ENCODE results near the gene LRRC28. TPM values are rescaled to one million over a fixed set of nuclear protein-coding genes. Genes with fewer than 3 reads are reported as not detected.

LRRC28 gene
- polyA plus RNA-seq, 1 donor: 19.6 TPM

DNA sequence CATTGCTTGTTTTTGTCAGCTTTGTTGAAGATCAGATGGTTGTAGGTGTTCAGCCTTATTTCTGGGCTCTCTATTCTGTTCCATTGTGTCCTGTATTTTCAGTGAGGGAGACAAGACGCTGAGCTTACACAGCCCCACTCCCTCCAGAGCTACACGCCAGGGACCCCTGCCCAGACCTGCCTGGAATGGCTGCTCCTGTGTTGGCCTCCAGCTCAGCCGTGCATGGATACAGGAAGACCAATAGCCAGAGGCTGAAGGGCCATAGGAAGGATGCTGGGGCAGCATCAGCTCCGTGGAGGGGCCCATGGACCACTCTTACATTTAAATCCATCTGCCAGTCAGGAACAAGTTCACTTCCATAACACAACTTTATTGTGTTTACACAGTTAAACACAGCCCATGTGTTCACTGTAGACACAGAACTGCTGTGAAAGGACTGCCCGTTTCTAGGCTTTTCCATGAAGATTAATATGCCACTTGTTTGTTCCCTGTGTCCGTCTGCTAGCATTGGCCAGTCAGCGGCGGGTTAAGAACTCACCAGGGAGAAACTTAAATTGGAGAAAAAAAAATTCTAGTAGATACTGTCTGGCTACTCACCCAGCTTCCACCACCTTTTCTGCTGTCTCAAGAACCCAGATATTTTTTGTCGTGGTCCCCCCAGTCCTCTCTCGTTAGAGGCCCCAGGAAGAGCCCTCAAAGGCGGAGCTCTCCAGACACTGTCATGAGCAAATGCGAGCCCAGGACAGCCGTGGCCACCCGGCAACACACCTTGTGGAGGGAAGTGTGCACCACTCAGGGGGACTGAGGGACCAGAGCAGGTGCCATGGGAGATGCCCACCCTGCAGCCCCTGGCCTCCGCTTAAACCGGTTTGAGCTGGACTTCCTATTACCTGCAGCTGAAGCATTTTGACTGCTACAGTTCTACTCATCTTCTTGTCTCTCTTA, 172.2 kb downstream of the LRRC28 start:
- no peak for DNase-seq

DNA sequence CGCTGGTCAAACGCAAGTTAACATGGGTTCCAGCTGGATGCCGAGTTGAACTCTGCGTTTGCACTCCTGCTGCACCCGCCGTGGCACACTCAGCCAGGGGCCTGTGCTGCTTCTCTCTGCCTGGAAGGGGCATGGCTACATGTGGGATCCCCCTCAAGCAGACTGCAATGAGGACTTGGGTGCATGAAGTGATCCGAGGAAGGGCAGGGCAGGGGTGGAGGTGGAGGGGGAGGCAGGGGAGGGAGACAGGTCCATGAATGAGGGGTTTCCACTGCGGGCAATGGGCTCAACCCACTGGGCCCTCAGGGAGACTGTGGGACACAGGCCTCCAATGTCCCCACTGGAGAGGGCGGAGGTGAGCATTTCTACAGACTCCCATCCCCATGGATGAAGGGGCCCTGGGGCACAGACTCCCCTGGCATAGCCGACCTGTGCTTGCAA, 172.9 kb downstream of the LRRC28 start:
- no peak for DNase-seq

DNA sequence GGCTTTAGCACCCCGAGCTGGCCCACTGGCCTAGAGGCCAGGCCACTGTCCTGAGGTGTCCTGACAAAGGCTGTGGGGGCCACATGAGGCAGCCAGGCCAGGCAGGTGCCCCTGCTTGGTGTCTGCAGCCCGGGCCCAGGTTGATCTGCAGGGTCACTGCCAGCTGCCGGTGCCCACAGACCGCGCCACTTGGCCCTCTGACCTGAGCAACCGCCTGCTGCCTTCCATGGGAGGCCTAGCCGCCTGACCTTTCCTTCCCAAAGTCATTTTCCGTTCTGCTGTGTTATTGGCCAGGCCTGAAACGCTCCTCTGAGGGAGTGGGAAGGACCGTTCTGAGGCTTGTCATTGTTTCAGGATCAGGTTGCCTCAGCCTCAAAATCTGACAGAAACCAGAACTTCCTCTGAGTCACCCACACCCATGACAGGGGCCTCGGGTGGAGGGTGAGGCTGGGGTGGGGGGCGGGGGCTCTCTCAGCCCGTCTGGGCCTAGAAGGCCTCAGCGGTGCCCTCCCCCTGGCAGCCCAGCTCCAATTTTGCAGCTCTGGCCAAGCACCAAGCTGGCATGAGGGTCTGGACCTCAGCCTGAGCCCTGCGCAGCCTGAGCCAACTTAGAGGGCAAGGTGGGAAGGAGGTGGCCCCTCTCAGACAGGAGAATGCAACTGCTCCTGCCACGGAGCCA, 173.8 kb downstream of the LRRC28 start:
- no peak for DNase-seq

DNA sequence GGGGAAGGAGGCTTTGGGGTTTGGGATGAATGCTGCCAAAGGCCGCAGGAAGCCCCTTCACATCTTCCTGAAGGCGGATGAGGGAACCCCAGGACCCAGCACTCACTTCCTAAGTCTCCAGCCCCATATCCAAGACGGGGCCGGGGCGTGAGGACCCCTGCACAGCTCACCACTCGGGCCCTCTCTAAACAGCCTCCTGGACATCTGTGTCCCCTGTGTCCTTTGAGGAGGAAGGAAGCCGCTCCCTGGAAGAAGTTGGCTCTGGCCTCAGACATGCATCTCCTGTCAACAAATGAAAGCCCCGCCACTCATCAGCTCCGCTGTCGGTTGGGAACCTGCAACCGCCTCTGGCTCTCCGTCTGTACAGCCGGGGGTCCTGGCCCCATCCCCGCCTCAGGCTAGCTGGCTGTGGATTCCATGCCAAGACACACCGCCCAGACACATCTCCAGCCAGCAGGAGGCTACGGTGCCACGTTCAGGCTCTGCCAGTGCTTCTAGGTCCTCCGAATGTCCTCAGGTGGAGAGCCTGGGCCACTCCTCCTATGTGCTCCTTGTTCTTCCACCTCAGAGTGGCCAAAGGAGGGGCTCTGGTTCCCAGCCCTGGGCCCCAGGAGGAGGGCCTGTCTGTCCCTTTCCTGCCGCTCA, 174.5 kb downstream of the LRRC28 start:
- no peak for DNase-seq

DNA sequence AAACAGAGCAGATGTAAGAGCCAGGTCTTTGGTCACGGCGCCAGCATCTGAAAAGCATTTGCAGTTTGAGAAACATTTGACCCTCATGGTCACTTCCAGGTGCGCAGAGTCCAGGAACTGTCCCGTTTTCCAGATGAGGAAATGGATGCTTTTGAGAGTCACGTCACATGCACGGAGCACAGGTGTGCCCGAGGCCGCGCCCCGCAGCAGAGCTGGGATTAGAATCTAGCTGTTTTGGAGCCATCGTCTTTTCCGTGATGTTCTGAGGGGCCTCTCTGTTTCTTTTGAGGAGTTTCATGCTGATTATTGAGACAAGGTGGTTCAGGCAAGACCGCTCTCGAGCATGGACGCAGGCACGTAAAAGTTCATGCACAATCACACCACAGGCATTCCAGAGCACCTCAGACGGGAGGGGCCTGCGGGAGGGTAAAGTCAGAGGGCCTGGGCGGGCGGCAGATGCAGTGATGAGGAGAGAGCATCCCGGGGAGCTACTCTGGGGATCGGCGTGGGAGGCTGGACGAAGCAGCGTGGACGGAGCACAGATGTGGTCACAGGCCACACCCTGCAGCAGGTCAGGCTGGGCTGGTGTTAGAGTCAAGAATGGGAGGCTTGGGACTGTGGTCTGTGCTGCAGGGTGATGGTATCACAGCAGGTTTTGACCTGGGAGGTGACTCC, 175.3 kb downstream of the LRRC28 start:
- DNase-seq: no peak

DNA sequence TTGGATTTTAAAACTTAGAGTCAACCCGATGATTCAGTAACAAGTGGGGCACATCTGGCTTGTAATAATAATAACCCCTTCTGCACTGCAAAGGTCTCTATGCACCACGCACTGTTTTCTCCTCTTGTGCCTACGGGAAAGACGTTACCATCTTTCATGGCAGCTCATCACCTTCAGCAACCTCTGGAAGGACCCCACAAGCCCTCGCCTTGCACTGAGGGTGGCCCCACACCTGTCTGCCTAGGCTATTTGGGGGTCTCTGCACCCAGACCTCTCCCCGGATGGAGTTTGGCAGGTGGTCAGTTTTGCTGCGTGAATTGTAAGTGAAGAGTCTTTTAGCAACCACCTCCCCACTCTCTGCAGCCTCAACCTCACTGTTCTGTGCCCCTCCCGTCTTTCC, 175.9 kb downstream of the LRRC28 start:
- DNase-seq: no peak

DNA sequence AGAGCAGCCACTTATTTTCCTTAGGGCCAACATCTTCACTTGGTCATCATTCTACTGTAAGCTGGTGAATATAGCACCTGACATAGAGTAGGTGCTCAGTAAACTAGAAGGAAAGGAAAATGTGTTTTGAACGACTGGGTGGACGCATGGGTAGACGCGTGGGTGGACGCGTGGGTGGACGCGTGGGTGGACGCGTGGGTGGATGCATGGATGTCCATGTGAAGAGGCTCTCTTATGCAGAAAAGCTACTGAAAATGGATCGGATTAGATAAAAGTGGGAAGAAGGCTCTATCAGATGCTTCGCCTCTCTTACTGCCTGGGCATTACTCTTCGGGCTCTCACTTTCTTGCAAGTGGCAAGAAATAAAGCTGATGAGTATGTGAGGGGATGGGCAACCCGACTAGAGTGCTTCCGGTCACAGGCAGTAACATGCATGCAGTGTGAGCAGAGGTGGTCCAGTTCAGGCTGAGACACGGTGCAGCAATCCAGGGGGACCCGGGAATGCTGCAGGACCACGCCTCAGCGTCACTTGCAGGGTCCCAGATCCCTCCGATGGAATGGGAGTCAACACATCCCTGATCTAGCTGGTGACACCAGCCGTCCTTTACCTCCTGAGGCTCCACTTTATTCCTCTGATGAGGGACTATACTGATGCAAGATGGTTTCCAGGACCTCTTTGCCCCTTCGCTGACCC, 176.5 kb downstream of the LRRC28 start:
- no peak for DNase-seq

DNA sequence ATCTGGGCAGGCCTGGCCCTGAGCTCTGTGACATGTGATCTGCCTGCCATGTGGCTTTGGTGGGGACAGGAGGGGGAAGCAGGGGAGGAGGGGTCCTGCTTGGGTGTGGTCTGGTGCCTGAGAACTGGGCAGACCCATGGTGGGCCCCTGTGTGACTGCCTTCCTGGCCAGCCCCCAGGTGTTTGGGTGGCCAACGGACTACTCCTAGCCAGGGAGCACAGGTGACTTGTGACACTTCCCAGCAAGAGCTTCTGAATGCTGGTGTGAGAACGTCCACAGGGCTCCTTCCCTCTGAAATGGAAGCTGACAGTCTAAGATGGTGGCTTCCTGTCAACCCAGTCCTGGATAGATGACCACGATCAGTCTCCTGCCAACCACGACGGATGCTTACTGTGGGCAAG, 178.4 kb downstream of the LRRC28 start:
- no peak for DNase-seq

DNA sequence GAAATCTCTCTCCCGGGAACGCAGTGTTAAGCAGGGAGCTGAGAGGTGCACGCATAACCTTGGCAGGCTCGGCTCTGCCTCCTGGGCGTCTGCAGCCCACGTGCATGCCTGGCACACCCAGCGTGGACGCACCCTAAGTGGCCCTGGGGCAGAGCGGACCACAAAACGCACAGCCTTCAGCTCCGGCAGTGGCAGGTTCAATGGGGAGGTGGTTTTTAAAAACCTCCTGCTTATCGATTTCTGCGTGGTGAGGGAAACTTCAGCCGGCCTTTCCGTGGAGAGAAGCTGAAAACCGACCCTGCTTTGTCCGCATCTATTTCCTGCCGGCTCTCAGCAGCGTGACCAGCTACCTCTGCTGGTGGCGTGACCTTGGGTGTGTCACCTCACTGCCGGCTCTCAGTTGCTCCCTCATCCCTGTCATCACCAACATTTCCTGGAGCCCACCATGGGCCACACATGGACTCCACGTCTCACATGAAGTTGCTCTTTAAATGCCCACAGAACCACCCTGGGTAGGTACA, 179.7 kb downstream of the LRRC28 start:
- no peak for DNase-seq

DNA sequence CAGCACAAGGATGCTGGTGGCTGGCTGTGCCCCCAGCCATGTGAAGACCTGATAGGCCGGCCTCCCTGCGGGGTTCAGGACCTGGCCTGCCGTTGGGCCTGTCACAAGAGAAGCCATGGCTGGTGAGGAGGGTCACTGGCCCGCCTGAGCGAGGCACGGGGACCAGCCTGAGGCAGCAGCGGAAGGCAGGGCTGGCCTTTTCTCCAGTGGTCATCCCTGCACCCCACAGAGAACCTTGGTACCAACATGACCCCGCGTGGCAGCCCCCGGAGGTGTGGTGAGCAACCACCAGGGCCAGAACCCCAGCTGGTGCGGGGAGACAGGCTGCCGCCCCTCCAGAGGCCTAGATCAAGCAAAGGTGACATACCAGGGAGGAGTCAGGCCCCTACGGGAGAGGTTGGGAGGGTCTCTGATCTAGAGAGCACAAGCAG, 180.4 kb downstream of the LRRC28 start:
- DNase-seq: no peak

DNA sequence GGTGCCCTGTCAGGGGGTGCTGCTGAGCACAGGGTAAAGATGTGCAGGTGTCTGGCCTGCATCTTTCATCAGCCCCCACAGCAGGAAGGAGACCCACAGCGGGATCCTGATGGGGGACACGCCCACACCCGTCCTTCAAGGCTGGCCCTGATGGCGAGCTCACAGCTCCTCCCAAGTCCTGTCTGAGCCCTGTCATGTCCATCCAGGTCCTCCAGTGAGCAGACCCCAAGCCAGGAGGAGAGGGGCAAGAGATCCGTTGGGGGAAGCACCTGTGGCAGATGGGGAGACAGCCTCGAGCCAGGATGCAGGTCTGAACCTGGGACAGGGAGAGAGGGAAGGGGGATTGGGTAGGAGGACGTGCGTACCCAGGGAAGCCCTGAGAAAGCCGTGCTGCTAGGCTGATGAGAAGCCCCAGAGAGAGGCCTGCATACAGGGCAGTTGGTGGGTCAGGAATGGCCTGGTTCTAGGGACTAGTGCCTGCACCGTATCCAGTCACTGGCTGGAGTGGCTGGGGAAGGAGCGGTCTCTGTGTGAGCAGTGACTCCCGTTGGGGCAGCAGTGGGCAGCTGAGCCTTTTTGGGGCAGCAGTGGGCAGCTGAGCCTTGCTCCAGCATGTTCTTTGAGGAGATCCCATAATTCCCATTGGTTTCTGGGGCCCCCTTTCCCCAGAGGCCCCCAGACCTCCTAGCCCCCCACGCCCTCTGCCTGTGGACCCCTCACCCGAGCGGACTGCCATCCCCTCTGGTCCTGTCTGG, 181.2 kb downstream of the LRRC28 start:
- no peak for DNase-seq

DNA sequence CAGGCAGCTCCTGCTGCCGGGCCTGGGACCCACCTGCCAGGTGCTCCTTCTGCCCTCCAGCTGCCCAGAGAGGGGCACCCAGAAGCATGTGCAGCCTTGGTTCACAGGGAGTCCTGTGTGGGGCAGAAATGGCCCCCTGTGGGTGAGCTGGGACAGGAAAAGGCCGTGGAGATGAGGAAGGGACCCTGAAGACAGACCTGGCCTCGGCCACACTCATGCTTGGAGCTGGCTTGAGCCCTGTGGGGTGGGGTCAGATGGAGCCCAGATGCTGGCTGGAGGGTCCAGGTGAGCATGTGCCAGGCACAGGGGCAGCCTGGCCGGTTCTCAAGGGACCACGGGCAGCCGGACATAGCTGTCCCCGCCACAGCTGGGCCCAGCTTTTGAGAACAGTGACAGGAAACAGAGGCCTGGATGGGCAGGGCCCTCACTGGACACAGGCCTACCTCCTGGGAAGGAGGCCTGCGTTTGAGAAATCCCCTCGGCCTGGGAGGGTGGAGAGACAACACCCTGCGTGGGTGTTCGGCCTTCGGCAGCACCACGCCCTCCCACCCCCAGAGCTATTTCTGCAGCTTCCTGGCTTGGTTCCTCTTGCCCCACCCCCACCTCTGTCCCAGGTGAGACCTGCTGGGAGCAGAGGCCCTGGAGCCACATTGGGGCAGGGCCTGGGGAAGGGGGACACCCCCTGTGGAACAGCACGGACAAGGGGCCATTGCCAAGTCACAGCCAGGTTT, 181.9 kb downstream of the LRRC28 start:
- DNase-seq: no peak

DNA sequence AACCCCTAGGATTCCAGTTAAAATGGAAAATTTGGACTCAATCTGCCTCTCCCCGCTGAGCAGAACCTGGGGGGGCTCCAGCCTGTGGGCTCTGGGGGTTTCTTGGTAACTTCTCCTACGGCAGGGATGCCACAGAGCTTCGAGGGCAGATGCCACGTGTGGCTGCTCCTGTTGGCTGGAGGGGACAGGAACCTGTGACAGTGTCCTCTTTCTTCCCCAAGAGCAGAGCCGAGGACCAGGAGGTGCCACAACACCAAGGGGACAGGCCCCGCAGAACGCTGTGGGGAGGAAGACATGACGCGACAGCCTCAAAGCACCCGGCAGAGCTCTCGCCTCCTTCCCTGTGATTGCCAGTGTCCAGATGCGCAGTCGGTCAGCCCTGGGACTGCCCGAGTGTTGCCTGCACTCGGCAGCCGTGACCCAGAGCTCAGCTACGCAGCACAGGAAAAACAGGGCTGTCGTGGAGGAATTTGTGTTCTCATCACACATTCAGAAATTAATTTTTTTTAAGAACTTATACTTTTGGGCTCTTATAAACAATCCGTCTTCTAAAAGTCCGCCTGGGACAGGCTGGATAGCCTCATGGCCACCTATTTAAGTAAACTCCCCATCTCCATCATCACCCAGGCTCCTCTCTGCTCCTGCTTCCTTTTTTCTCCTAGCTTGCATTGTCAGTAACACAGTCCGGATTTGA, 182.6 kb downstream of the LRRC28 start:
- DNase-seq: no peak

DNA sequence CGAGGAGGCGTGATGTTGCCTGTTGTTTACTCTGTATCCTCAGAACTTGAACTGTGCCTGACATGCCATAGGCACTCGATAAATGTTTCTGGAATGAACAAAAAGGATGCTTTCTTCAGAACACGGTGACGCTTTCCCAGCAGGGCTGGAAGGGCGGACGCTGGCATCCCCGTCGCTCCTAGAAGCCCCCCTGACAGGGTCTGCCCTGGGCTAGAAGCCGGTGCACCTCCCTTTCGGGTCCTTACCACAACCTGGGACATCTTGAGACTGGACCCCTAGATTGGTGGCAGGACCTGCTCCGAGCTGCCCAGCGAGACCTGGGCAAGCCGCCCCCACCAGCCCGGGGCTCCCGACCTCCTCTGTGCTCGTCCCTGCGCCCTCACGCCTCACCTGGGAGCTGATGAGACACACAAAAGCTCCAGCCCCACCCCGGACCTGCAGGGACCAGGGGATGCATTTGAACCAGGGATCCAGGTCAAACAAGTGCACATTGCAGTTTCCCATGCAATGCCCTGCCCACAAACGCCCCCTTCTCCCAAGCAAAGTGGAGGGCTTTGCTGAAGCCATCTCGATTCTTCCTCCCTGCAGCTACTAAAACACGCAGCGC, 183.3 kb downstream of the LRRC28 start:
- DNase-seq: no peak

DNA sequence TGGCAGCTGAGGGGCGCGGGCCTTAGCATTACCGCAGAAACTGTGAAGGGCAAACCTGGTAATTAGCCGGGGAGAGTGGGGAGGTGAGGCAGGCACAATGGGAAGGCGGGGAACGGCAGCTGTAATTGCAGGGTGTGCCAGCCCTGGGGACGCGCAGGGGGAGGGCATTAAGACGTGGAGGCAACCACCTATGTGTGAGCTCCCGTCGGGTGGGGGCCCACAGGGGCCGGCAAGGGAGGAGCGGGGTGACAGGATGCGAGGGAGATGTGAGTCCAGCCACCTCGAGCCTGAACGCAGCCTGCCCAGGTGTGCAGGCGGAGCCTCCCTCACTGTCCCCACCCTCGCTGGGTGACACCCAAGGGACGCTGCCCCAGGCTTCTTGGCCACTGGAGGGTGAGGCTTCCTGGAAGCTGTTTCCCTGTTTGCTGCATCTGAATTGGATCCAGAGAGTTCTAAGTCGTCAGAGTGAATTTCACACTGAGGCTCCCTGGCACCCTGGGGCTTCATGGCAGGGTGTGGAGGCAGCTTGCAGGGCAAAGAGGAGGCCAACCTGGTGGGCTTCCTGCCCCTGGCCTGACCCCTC, 183.9 kb downstream of the LRRC28 start:
- no peak for DNase-seq

DNA sequence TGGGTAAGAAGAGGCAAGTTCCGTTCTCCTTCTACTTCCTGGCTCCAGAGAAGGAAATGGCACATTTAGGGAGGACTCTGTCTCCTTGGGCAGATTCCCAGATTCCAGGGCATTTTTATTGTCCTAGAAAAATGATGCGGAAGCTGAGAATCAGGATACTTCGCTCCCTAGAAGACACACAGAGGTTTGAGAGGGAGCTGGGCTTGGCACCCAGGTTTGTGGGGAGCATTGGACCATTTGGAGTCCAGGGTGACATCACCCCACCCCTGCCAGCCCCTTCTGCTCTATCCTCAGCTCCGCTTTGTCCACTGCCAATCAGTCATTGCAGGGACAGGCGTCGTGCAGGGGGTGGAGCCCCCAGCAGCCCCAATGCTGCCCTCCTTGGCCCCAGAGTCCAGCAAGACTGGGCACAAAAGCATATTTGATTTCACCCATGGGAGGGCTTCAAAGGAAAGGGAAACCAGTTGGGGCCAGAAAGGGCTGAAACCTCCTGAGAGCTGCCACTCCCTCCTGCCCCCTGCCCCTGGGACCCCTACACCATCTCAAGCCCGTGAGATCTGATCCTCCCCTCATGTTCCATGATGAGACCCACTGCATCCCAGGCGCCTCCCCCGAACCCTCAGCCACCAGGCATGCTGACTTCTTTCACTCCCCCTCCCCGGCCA, 184.7 kb downstream of the LRRC28 start:
- no peak for DNase-seq

DNA sequence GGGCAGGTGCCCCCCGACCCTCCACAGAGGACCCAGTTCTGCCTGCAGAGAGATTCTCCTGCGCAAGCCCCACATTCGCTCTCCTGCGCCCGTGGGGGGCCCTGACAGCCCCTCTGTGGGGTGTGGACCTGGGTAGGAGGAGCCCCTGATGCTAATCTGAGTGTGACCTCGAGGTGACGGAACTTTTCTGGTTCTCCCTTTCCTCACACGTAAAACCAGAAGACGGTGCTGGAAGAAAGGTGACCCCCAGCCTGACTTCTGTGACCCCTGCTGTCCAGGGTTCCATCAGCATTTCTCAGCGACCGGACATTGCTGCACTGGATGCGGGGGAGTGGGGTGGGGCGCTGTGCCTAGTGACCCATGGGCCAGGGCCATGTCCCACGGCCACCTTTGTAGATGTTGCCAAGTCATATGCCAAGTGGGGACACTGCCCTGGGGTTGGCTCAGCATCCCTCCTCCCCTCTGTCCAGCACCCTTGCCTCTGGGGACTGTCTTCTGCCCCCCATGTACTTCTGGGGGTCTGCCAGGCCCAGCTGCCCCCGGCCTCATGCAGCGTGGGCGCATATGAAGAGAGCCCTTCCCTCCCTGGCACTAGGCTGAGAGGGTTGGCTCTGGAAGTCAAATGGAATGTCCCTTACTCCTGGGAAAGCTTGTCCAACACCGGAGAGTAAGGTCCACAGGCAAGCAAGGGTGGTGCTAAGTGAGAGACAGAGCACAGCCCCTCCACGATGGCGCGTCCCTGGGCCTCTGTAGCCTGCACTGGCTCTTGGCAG, 185.4 kb downstream of the LRRC28 start:
- no peak for DNase-seq

Measured in hindlimb muscle (tissue), 1 donor.